Stimulated activated naive B cell treated with anti-CD40 and anti-IgM and Interleukin-4, amounts not matched to agents 10 μg/mL and 1 μg/mL and 100 μg/mL, for 72 hours (primary cell): ENCODE measurements around the gene PIK3R6.

Experiments
- ATAC-seq, 2 donors: fragments of 150-1000 bp; cut with Tn5 transposase; replicated peaks; 2 replicates each; pipeline ENCODE4 v1.10.0; 2021; ENCODE audit warnings: moderate library complexity in 1 of 2
- DNase-seq: peaks from one replicate; pipeline ENCODE4 v3.0.0; 2021
- H3K27ac Mint-ChIP-seq: one replicate; pipeline ENCODE4 v1.8.0; 2022; ENCODE audit warnings: mild to moderate bottlenecking, mixed read lengths
- H3K27me3 Mint-ChIP-seq, 2 donors: one replicate each; pipeline ENCODE4 v1.8.0; 2022; ENCODE audit warnings: mixed read lengths in 2 of 2
- H3K36me3 Mint-ChIP-seq, 2 donors: one replicate each; pipeline ENCODE4 v1.8.0; 2022; ENCODE audit warnings: mixed read lengths in 2 of 2, mild to moderate bottlenecking in 1 of 2
- H3K4me1 Mint-ChIP-seq, 2 donors: one replicate each; pipeline ENCODE4 v1.8.0; 2022; ENCODE audit warnings: mixed read lengths in 2 of 2, mild to moderate bottlenecking in 1 of 2
- H3K4me3 Mint-ChIP-seq, 2 donors: one replicate each; pipeline ENCODE4 v1.8.0; 2022; ENCODE audit warnings: mild to moderate bottlenecking in 2 of 2, mixed read lengths in 2 of 2, moderate library complexity in 1 of 2
- H3K9me3 Mint-ChIP-seq, 2 donors: one replicate each; pipeline ENCODE4 v1.8.0; 2022; ENCODE audit warnings: mixed read lengths in 2 of 2, mild to moderate bottlenecking in 1 of 2

PIK3R6 gene

DNA sequence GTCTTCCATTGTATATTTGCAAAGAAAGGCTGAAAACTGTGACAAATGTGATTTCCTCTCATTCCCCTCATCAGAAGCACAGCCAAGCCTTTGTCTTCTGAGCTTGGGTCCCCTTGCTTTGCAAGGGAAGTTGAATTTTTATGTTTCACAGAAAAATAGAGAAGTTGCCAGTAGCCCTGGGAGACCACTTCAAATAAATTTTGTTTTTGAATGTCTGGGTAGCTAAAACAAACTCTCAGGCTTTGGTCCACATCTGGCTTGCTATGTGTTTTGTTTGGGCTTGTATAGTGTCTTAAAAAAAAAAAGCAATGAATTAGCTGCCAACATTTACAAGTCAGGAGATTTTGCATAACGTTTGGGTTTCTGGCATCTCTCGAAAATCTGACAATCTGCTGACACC is 24.1 kb downstream of the PIK3R6 start:
- ATAC-seq (no peak), DNase-seq (no peak)
- no peaks in the 10 kb centered on the region for H3K36me3 Mint-ChIP-seq
- peaks cover 10 to 16% of the 10 kb centered on the region in 2 donors for H3K4me1 Mint-ChIP-seq
- H3K4me3 Mint-ChIP-seq = no peak overlapping the region
- no peaks in the 10 kb centered on the region for H3K9me3 Mint-ChIP-seq
- no peaks in the 10 kb centered on the region for H3K27me3 Mint-ChIP-seq
- H3K27ac Mint-ChIP-seq = no peak overlapping the region

DNA sequence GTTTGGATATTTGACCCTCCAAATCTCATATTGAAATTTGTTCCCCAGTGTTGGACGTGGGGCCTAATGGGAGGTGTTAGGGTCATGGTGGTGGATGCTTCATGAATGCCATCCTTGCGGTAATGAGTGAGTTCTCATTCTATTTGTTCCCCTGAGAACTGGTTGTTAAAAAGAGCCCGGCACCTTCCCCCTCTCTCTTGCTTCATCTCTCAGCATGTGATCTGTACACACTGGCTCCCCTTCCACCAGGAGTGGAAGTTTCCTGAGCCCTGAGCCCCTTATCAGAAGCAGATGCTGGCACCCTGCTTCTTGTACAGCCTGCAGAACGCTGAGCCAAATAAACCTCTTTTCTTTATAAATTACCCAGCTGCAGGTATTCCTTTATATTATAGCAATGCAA is 25.6 kb downstream of the PIK3R6 start:
- DNase-seq (no peak), ATAC-seq (no peak)
- no peak overlapping the region for H3K4me3 Mint-ChIP-seq
- H3K36me3 Mint-ChIP-seq = no peaks in the 10 kb centered on the region
- no peak overlapping the region for H3K27ac Mint-ChIP-seq
- H3K4me1 Mint-ChIP-seq = peaks cover 8 to 16% of the 10 kb centered on the region in 2 donors
- H3K9me3 Mint-ChIP-seq = no peaks in the 10 kb centered on the region
- peaks cover 10% of the 10 kb centered on the region in 2 donors for H3K27me3 Mint-ChIP-seq

DNA sequence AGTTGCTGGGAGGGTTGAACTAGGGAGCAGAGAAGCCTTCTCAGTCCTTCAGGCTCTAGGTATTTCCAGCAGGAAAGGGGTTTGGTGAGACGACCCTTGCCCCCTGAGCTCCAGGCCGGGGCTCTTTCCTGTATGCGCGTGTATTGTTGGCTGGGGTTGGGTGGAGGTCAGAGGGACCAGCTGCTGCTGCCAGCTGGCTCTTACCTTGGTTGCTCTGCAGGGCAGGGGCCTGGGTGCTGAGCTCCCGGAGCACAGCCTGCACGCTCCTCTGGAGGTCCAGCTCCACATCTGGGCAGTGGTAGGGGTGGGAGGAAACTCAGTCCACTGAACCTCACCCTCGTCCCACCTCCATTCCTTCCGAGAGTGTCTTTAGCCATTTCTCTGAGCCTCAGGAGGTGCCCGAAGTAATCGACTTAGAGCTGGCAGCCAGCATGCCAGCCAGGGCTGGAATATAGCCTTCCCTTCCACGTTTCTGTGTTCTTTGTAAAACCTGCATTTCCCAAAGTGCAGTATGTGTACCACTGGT is 28.0 kb downstream of the PIK3R6 start:
- ATAC-seq (no peak), DNase-seq (no peak)
- H3K4me3 Mint-ChIP-seq = no peak overlapping the region
- peaks cover 14 to 27% of the 10 kb centered on the region in 2 donors for H3K27me3 Mint-ChIP-seq
- H3K36me3 Mint-ChIP-seq = peaks cover 5 to 10% of the 10 kb centered on the region in 2 donors
- H3K4me1 Mint-ChIP-seq = peaks cover 8 to 16% of the 10 kb centered on the region in 2 donors
- no peak overlapping the region for H3K27ac Mint-ChIP-seq
- H3K9me3 Mint-ChIP-seq = peaks cover 4 to 7% of the 10 kb centered on the region in 2 donors

DNA sequence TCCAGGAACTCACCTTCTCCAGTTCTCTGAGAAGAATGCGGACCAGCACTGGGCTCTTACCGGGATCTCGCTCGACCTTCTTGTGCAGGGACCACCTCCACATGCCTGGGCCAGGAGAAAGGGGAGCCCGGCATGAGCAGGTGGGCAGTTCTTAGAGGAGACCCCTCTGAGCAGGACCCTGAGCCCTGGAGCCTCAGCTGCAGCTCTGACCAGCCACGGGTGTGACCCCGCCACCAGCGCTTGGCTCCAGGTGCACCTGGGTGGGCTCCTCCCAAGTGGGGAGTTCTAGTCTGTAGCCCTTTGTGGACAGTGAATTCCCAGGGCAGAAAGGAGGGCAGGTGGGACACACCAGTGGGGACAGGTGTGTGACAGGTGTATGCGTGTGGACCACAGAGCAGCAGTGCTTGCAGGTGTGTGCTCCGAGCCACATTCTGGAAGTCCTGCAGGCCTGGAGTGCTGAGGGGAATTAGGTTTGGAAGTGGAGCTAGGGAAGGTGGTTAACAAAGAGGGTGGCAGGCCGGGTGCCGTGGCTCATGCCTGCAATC is 28.9 kb downstream of the PIK3R6 start:
- ATAC-seq = no peak
- Mint-ChIP-seq H3K4me3 (no peak overlapping the region), H3K27ac (no peak overlapping the region)

DNA sequence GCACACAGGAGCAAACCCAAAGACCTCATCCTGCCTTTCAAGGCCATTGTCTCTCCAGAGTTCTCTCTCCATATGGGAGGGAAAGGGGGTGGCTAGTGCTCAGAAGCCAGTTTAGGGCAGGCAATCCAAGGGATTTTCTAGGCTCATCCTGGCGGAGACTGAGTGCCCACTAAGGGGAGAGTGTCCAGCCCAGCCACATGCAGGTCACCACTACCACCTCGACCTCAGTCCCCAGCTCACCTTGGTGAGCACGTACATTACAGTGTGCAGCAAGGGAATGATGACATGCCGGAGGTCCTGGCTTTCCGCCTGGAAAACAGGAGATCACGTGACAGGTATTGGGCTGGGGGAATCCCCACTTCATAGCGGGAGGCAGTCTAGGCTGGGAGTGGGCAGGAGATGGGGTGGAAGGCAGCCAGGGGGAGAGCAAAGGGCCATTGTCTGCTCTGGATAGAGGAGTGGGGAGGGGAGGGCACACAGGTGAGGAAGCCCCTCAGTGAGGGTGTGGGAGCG is 29.9 kb downstream of the PIK3R6 start:
- peaks cover 14 to 27% of the 10 kb centered on the region in 2 donors for H3K27me3 Mint-ChIP-seq
- peaks cover 2 to 5% of the 10 kb centered on the region in 2 donors for H3K4me1 Mint-ChIP-seq
- peaks cover 4 to 7% of the 10 kb centered on the region in 2 donors for H3K9me3 Mint-ChIP-seq
- peaks cover 5 to 10% of the 10 kb centered on the region in 2 donors for H3K36me3 Mint-ChIP-seq
- ATAC-seq (no peak), DNase-seq (no peak)
- peak overlapping the region; percentile 14 for H3K27ac Mint-ChIP-seq
- no peak overlapping the region for H3K4me3 Mint-ChIP-seq

More for the DNA sequence above, 28.9 kb downstream of the PIK3R6 start:
- Mint-ChIP-seq H3K36me3 (peaks cover 5 to 10% of the 10 kb centered on the region in 2 donors), H3K9me3 (peaks cover 4 to 7% of the 10 kb centered on the region in 2 donors), H3K4me1 (peaks cover 5 to 13% of the 10 kb centered on the region in 2 donors), H3K27me3 (peaks cover 14 to 27% of the 10 kb centered on the region in 2 donors)
- no peak for DNase-seq

GRCh38 chr17:8836821-8837562 is 30.5 kb downstream of the PIK3R6 start:
- Mint-ChIP-seq H3K4me1 (peaks cover 0 to 2% of the 10 kb centered on the region in 2 donors), H3K9me3 (peaks cover 4 to 7% of the 10 kb centered on the region in 2 donors), H3K27ac (no peak overlapping the region), H3K27me3 (peaks cover 14 to 27% of the 10 kb centered on the region in 2 donors), H3K36me3 (peaks cover 5 to 10% of the 10 kb centered on the region in 2 donors), H3K4me3 (no peak overlapping the region)
- DNase-seq (no peak), ATAC-seq (no peak)

DNA sequence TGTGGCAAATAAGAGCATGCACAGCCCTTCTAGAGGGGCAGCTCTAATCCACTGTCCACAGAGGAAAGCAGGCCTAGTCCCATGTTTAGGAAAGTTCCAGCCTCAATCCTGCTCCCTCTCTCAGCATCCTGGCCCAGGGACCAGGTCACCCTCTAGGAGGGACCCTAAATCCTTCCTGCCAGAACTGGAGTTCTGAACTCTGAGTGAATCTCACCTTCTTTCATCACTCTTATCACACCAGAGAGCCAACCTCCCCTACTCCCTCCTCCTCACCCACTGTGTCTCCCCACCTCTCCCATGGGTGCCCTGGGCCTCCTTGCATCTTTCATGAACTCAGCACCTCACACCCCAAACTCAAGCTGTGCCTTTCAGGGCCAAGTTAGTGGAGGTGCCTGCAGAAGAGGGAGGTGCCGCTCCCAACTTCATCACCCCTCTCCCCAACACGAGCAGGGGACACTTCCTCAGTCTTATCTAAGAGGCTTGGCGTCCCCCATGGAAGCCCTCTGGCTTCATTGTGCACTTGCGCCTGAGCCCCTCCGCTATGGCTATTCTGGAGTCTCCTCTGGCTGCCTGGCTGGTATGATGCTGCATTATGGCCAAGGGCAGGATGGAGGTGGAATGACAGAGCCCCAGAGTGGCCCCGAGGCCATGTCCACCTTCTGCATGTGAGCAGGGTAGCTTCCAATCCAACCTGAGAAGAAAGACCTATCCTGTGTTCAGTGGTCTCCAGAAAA is 31.7 kb downstream of the PIK3R6 start:
- H3K27ac Mint-ChIP-seq = no peak overlapping the region
- peaks cover 4 to 7% of the 10 kb centered on the region in 2 donors for H3K9me3 Mint-ChIP-seq
- no peak overlapping the region for H3K4me3 Mint-ChIP-seq
- ATAC-seq (no peak), DNase-seq (no peak)
- H3K4me1 Mint-ChIP-seq = peaks cover 0 to 2% of the 10 kb centered on the region in 2 donors
- peaks cover 5 to 10% of the 10 kb centered on the region in 2 donors for H3K36me3 Mint-ChIP-seq
- peaks cover 14 to 27% of the 10 kb centered on the region in 2 donors for H3K27me3 Mint-ChIP-seq

DNA sequence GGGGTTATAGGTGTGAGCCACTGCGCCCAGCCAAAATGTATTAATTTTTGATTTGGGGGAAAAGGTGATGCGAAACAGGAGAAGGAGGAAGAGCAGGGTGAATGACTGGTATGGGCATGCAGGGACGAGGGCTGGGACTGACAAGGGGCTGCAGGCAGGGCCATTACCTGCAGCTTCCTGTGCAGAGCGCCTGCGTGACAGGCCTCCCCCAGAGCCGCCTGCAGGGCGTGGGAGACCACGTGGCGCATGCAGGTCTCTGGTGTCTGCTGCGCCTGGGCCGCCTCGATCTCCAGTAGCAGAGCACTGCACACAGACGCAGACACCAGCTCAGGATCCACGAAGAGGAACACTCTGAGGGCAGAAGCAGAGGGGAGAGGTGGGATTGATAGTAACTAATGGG is 32.4 kb downstream of the PIK3R6 start:
- peaks cover 0 to 2% of the 10 kb centered on the region in 2 donors for H3K4me1 Mint-ChIP-seq
- no peak for DNase-seq
- H3K27ac Mint-ChIP-seq = no peak overlapping the region
- H3K9me3 Mint-ChIP-seq = peaks cover 4 to 7% of the 10 kb centered on the region in 2 donors
- no peak overlapping the region for H3K4me3 Mint-ChIP-seq
- no peak for ATAC-seq
- peaks cover 14 to 27% of the 10 kb centered on the region in 2 donors for H3K27me3 Mint-ChIP-seq
- peaks cover 5 to 10% of the 10 kb centered on the region in 2 donors for H3K36me3 Mint-ChIP-seq

DNA sequence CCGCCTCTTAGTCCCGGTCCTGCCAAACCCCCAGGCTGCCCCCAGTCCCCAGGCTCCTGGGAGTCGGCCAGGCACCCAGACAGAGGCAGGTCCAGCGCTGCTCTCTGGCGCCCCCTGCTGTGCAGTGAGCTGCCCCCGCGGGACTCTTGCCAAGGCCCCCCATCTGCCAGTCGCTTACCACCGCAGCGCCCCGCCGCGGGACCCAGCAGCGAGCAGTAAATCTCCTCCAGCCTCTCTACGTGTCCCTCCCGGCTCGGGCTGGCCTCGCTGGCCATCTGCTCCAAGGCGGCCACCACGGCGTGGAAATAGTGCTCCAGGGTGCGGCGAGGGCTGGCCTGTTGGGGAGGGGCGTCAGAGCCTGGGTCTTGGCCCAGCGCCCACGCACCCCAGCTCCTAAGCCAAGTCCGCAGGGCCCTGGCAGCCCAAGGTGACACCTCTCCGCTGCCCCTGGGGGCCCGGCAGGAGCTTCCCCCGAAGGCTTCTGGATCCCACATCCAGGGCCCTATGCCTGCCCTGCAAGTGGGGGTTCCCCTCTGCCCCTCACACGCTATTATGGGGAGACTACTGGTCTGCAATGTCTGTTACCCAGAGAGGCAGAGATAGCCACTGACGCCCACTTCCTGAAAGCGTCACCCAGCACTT is 34.6 kb downstream of the PIK3R6 start:
- ATAC-seq = peak in 1 of 2 donors; percentile 42

DNA sequence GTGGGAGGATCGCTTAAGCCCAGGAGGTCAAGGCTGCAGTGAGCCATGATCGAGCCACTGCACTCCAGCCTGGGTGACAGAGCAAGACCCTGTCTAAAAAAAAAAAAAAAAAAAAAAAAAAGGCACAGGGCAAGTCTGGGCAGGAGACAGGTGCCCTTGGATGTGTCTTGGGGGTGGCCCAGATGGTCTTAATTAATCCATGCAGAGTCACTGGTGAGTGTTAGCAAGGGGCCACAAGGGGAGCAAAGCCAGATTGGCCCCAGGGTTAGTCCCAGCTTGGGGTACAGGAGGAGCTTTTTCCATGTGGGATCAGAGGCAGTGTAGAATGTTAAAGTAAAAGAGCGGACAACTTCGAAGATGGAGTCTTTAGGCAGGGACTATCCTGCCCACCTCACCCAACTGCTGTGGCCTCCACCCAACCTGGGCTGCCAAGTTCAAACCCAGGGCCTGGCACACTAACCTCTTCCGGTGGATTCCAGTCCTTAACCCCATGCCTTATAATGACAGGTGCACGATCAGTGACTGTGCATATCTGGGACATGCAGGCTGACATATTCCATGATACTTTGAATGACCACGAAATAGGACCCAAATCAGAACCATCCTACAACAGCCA is 36.1 kb downstream of the PIK3R6 start:
- Mint-ChIP-seq H3K4me1 (peaks cover 0 to 2% of the 10 kb centered on the region in 2 donors), H3K27me3 (peaks cover 0 to 14% of the 10 kb centered on the region in 2 donors), H3K27ac (no peak overlapping the region), H3K9me3 (peaks cover 5 to 7% of the 10 kb centered on the region in 2 donors), H3K36me3 (peaks cover 5 to 10% of the 10 kb centered on the region in 2 donors), H3K4me3 (no peak overlapping the region)
- ATAC-seq (no peak), DNase-seq (no peak)

More for the DNA sequence above, 34.6 kb downstream of the PIK3R6 start:
- H3K9me3 Mint-ChIP-seq = peaks cover 4 to 7% of the 10 kb centered on the region in 2 donors
- H3K36me3 Mint-ChIP-seq = peaks cover 5 to 10% of the 10 kb centered on the region in 2 donors
- no peak overlapping the region for H3K27ac Mint-ChIP-seq
- peaks cover 14 to 26% of the 10 kb centered on the region in 2 donors for H3K27me3 Mint-ChIP-seq
- DNase-seq = no peak
- peaks cover 0 to 2% of the 10 kb centered on the region in 2 donors for H3K4me1 Mint-ChIP-seq
- no peak overlapping the region for H3K4me3 Mint-ChIP-seq

DNA sequence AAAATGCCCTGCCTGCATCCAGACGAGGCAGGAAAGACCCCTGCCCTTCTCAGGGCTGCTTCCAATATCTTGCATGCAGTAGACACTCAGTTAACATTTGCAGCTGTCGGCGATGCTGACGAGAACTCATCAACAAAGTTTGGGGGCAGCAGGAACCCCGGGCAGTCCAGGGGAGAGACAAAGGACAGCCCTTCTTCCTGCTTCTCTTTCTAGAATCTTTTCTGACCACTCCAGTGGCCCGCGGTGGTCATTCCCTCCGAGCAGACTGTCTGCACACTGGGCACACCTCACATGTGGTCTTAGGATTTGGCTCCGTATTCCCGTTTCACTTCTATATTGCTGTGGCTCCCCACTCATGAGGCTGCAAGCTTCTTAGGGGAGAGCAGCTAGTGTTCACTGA is 37.3 kb downstream of the PIK3R6 start:
- Mint-ChIP-seq H3K4me3 (no peak overlapping the region), H3K36me3 (peaks cover 2 to 4% of the 10 kb centered on the region in 2 donors), H3K4me1 (no peaks in the 10 kb centered on the region), H3K9me3 (peaks cover 2 to 4% of the 10 kb centered on the region in 2 donors), H3K27me3 (peaks cover 0 to 2% of the 10 kb centered on the region in 2 donors), H3K27ac (no peak overlapping the region)
- no peak for DNase-seq
- no peak for ATAC-seq

DNA sequence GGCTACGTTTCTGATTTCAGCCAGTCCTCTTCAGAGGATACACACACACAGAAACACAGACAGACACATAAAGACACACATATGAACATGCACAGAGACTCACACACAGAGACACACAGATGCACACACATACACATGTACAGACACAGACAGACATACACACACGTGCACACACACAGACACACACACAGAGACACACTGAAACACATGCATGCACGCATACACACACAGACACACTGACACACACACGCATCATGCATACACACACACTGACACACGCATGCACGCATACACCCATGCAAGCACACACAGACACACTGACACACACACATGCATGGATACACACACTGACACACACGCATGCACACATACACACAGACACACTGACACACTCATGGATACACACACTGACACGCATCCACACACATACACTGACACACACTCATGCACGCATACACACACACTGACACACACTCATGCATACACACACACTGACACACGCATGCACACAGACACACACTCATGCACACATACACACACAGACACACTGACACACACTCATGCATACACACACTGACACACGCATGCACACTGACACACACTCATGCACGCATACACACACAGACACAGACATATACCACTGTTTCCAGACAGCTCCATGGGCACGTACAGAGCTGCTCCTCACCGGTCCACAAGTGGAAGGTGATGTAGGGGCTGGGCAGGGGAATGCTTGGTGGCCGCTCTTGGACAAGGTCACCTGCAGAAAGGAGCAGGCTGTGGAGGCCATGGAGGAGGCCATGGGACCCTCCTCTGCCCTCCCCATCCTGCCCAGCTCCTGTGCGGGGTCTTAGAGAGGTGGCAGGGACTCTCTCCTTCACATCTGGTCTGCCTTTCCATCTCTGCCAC is 38.2 kb downstream of the PIK3R6 start:
- Mint-ChIP-seq H3K4me1 (no peaks in the 10 kb centered on the region), H3K9me3 (peaks cover 0 to 5% of the 10 kb centered on the region in 2 donors), H3K27me3 (no peaks in the 10 kb centered on the region), H3K27ac (no peak overlapping the region), H3K4me3 (no peak overlapping the region), H3K36me3 (peaks cover 3 to 4% of the 10 kb centered on the region in 2 donors)
- DNase-seq = no peak
- no peak for ATAC-seq

DNA sequence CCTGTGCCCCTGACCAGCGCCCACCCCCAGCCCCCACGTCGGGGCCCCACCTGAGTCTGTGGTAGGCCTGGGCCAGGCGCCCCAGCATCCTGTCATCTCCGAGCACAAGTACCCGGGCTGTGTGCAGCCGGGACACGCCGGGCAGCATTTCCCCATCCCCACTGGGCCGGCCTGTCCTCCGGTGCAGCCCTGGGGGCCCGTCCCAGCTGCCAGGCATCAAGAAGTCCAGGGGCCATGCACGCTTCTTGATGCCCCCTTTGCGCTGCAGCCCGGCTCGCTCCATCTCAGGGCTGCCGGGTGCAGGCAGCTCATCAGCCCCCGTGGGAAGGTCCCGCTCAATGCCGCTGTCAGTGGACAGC is 39.0 kb downstream of the PIK3R6 start:
- Mint-ChIP-seq H3K4me1 (no peaks in the 10 kb centered on the region), H3K9me3 (peaks cover 0 to 8% of the 10 kb centered on the region in 2 donors), H3K27ac (no peak overlapping the region), H3K4me3 (no peak overlapping the region), H3K27me3 (no peaks in the 10 kb centered on the region), H3K36me3 (peaks cover 3 to 5% of the 10 kb centered on the region in 2 donors)
- ATAC-seq (no peak), DNase-seq (no peak)
